ENCODE results near the gene EPHB3. TPM values are rescaled to one million over a fixed set of nuclear protein-coding genes. Genes with fewer than 3 reads are reported as not detected.

The EPHB3 gene
- total and polyA plus RNA-seq, 5 donors from 2014 or later = not detected

- Histone ChIP-seq H3K9me3 (ENCODE audit: control insufficient read depth in 2 of 2, low read length in 2 of 2) (no peaks in the 10 kb centered on the region), H3K27me3 (ENCODE audit: control insufficient read depth, insufficient read depth, low read length) (no peaks in the 10 kb centered on the region), H3K4me3 (ENCODE audit: low read depth, low read length) (no peak overlapping the region), H3K4me1 (ENCODE audit: control insufficient read depth, insufficient read depth, low read length, poor library complexity, severe bottlenecking) (no peaks in the 10 kb centered on the region), H3K36me3 (ENCODE audit: control insufficient read depth, insufficient read depth, low read length) (no peaks in the 10 kb centered on the region), H3K27ac (ENCODE audit: insufficient read depth, low read length, poor library complexity, severe bottlenecking) (no peak overlapping the region)
- Mint-ChIP-seq H3K27me3 (peaks cover 7% of the 10 kb centered on the region), H3K27ac (peak overlapping the region in 1 of 3 donors; percentile 38), H3K36me3 (no peaks in the 10 kb centered on the region), H3K9me3 (no peaks in the 10 kb centered on the region), H3K4me1 (peaks cover 0 to 2% (median 0%) of the 10 kb centered on the region in 4 donors), H3K4me3 (no peak overlapping the region)
- DNase-seq = no peak
- no peak for ATAC-seq (ENCODE audit: low read depth in 2 of 2)
Observed at GRCh38 chr3:184630861-184631471, 69.4 kb downstream of the EPHB3 start.

DNA sequence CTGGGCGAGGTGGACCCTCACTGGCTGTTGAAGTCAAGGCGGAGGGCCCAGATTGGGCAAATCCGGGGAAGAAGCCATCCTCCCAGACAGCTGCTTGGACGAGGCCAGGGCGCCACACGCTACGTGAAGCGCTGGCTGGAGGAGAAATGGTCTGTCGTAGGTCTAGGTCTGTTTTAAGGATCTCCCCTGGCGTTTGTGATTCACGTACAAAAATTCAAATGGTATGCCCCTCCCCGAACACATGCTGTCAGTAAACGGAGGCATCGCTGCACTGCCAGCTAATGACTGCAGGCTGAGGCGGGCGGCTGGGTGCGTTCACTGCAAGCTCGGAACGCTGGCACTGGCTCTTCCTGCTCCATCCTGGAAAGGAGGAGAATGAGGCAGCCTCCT is 69.9 kb downstream of the EPHB3 start:
- no peaks in the 10 kb centered on the region for H3K36me3 Mint-ChIP-seq
- peaks cover 0 to 2% (median 0%) of the 10 kb centered on the region in 4 donors for H3K4me1 Mint-ChIP-seq
- ATAC-seq (ENCODE audit: low read depth in 2 of 2) (no peak), DNase-seq (no peak)
- H3K9me3 Mint-ChIP-seq = no peaks in the 10 kb centered on the region
- peaks cover 7% of the 10 kb centered on the region for H3K27me3 Mint-ChIP-seq
- Histone ChIP-seq H3K27me3 (ENCODE audit: control insufficient read depth, insufficient read depth, low read length) (no peaks in the 10 kb centered on the region), H3K4me1 (ENCODE audit: control insufficient read depth, insufficient read depth, low read length, poor library complexity, severe bottlenecking) (no peaks in the 10 kb centered on the region), H3K36me3 (ENCODE audit: control insufficient read depth, insufficient read depth, low read length) (no peaks in the 10 kb centered on the region), H3K9me3 (ENCODE audit: control insufficient read depth in 2 of 2, low read length in 2 of 2) (no peaks in the 10 kb centered on the region), H3K27ac (ENCODE audit: insufficient read depth, low read length, poor library complexity, severe bottlenecking) (no peak overlapping the region), H3K4me3 (ENCODE audit: low read depth, low read length) (no peak overlapping the region)
- H3K27ac Mint-ChIP-seq = no peak overlapping the region
- no peak overlapping the region for H3K4me3 Mint-ChIP-seq

Other genes with a start within 250 kb of the EPHB3 start
- gene EIF4G1, start 247.2 kb upstream of the EPHB3 start, total RNA-seq = 182 TPM
- 10 to 100 TPM; 13.7 to 18.8 (median 16.5) TPM for gene EIF4G1, start 247.2 kb upstream of the EPHB3 start, polyA plus RNA-seq
- gene FAM131A, start 224.2 kb upstream of the EPHB3 start, total RNA-seq = 13.8 TPM
- 1 to 10 TPM; 2.0 to 4.3 (median 2.3) TPM for gene FAM131A, start 224.2 kb upstream of the EPHB3 start, polyA plus RNA-seq
- 4.7 TPM for gene CLCN2, start 200.2 kb upstream of the EPHB3 start, total RNA-seq
- under 1 TPM in 3 of 4 donors, not detected in 1; 0.30 to 0.59 (median 0.54) TPM for gene CLCN2, start 200.2 kb upstream of the EPHB3 start, polyA plus RNA-seq
- gene POLR2H, start 200.1 kb upstream of the EPHB3 start, total RNA-seq = 39.4 TPM
- 10 to 100 TPM; 56.8 to 64.9 (median 60.3) TPM for gene POLR2H, start 200.1 kb upstream of the EPHB3 start, polyA plus RNA-seq
- gene THPO, start 183.6 kb upstream of the EPHB3 start, total RNA-seq = not detected
- not detected for gene THPO, start 183.6 kb upstream of the EPHB3 start, polyA plus RNA-seq
- gene CHRD, start 181.7 kb upstream of the EPHB3 start, total RNA-seq = not detected
- gene CHRD, start 181.7 kb upstream of the EPHB3 start, polyA plus RNA-seq = not detected
- gene MAGEF1, start 150.3 kb downstream of the EPHB3 start, total RNA-seq = 5.2 TPM
- 10 to 100 TPM; 19.3 to 27.0 (median 22.1) TPM for gene MAGEF1, start 150.3 kb downstream of the EPHB3 start, polyA plus RNA-seq

All from CD4-positive, CD25-positive, alpha-beta regulatory T cell (primary cell).